Peyer's patch (tissue), 4 donors: ENCODE results near the gene GAS2L1. TPM values are rescaled to one million over a fixed set of nuclear protein-coding genes. Genes with fewer than 3 reads are reported as not detected.

ENCODE experiments used
- DNase-seq, 3 donors: peaks; one replicate each; pipeline ENCODE4 v3.0.0-alpha.2; 2017 to 2019
- H3K27ac ChIP-seq, 4 donors: fragments of 200-600 bp; sonication (generic); one replicate each; pipeline ENCODE4 v1.5.1; 2016 to 2019
- H3K27me3 ChIP-seq, 2 donors: fragments of 200-600 bp; sonication (generic); one replicate each; pipeline ENCODE4 v1.5.1; 2019
- H3K36me3 ChIP-seq, 3 donors: fragments of 200-600 bp; sonication (generic); one replicate each; pipeline ENCODE4 v1.5.1; 2016 to 2019
- H3K4me1 ChIP-seq, 4 donors: fragments of 200-600 bp; sonication (generic); one replicate each; pipeline ENCODE4 v1.5.1; 2016 to 2019
- H3K4me3 ChIP-seq, 4 donors: fragments of 200-600 bp; sonication (generic); 1 replicate in 3 of 4; 2 replicates in 1 of 4; pipeline ENCODE4 v1.5.1; 2016 to 2019; ENCODE audit warnings: mild to moderate bottlenecking in 1 of 4
- H3K9me3 ChIP-seq, 4 donors: fragments of 200-600 bp; sonication (generic); one replicate each; pipeline ENCODE4 v1.5.1; 2016 to 2019; ENCODE audit warnings: mild to moderate bottlenecking in 1 of 4
- CTCF ChIP-seq, 6 experiments: fragments of 450-650 bp in 4 of 6; fragments of 200-600 bp in 2 of 6; sonication (generic) in 1 of 6; IDR thresholded peaks; one replicate each; pipeline ENCODE4 v1.5.1; 2017 to 2019; ENCODE audit warnings: antibody characterized with exemption in 6 of 6, mild to moderate bottlenecking in 3 of 6, moderate library complexity in 1 of 6
- POLR2A ChIP-seq, 2 donors: fragments of 450-650 bp; IDR thresholded peaks; one replicate each; pipeline ENCODE4 v1.5.1; 2017; ENCODE audit warnings: antibody characterized with exemption in 2 of 2, mild to moderate bottlenecking in 2 of 2, moderate library complexity in 2 of 2
- total RNA-seq, 4 donors: library from RNA; depleted of rRNA; stranded (reverse); fragments of >200 nt; gene quantifications; one replicate each; pipeline ENCODE4 v1.1.0, GENCODE V29; 2016

Gene GAS2L1
- total RNA-seq, 4 donors from 2014 or later = 20.6 to 63.1 (median 35.6) TPM

GRCh38 chr22:29335656-29336055 is 29.2 kb downstream of the GAS2L1 start:
- peaks cover 0 to 93% (median 0%) of the 10 kb centered on the region in 3 donors for H3K36me3 ChIP-seq
- no peaks in the 10 kb centered on the region for H3K9me3 ChIP-seq
- TF ChIP-seq POLR2A (IDR thresholded peaks at IDR 0.05) = no peak
- no peak for TF ChIP-seq CTCF (IDR thresholded peaks at IDR 0.05)
- no peaks in the 10 kb centered on the region for H3K4me1 ChIP-seq
- no peak for DNase-seq
- H3K27me3 ChIP-seq = no peaks in the 10 kb centered on the region
- no peak overlapping the region for H3K27ac ChIP-seq
- H3K4me3 ChIP-seq = no peak overlapping the region

DNA sequence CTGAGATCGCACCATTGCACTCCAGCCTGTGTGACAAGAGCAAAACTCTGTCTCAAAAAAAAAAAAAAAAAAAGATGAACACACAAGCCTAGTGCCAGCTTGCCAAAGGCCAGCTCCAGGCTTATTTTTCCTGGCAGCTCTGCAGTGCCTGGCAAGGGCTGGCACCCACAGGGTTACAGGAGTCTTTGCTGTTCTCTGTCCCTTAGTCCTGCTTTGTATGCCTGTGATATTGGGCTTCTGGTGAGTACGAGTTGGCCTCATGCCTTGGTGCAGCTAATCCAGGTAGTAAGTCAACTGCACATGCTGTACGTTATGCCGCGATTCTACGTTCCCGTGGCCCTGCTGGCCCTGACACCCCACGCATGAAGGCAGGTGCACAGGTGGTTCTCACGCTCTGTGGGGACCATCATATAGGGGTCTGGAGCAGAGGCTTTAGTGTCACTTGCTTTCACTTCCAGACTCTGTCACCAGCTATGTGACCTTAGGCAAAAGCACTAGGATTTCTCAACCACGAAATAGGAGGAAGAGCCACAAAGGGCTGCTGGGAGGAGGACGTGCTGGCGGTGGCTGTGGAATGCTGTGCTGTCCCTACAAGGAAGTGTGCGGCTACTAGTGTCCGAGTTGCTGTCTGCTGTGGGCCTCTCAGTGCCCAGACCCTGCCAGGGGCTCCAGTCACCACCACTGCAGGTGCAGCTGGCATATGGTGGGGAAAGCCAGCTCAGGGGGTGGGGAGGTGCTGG is 30.5 kb downstream of the GAS2L1 start:
- Histone ChIP-seq H3K27me3 (no peaks in the 10 kb centered on the region), H3K36me3 (peaks cover 0 to 93% (median 0%) of the 10 kb centered on the region in 3 donors), H3K4me3 (no peak overlapping the region), H3K27ac (no peak overlapping the region), H3K4me1 (no peaks in the 10 kb centered on the region), H3K9me3 (no peaks in the 10 kb centered on the region)
- no peak for DNase-seq
- TF ChIP-seq POLR2A (IDR thresholded peaks at IDR 0.05) (no peak), CTCF (IDR thresholded peaks at IDR 0.05) (no peak)

- no peak overlapping the region for H3K4me3 ChIP-seq
- H3K4me1 ChIP-seq = no peaks in the 10 kb centered on the region
- no peak for DNase-seq
- H3K36me3 ChIP-seq = peaks cover 0 to 93% (median 0%) of the 10 kb centered on the region in 3 donors
- TF ChIP-seq CTCF (IDR thresholded peaks at IDR 0.05) = no peak
- TF ChIP-seq POLR2A (IDR thresholded peaks at IDR 0.05) = no peak
- no peaks in the 10 kb centered on the region for H3K9me3 ChIP-seq
- H3K27me3 ChIP-seq = no peaks in the 10 kb centered on the region
- H3K27ac ChIP-seq = no peak overlapping the region
These were observed 31.3 kb downstream of the GAS2L1 start for GRCh38 chr22:29337631-29338284.

DNA sequence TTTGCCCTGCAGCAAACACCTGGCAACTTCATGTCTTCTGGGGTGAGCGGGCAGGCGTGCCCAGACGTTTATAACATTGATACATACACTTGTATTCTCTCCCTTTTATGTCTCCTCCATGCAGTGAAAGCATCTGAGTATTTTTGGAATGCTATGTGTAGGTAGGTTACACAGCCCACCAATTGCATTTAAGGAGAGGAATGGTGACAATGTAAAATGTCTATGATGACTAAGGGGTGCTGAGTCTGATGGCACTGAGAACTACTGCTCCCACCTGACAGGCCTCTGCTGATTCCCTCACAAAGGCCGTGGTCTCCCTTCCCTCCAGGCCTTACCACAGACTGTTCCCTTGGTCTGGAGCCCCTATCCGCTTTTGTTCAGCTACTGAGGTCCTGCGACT is 31.9 kb downstream of the GAS2L1 start:
- no peak for TF ChIP-seq CTCF (IDR thresholded peaks at IDR 0.05)
- TF ChIP-seq POLR2A (IDR thresholded peaks at IDR 0.05) = no peak
- Histone ChIP-seq H3K9me3 (no peaks in the 10 kb centered on the region), H3K27ac (no peak overlapping the region), H3K27me3 (no peaks in the 10 kb centered on the region), H3K4me3 (no peak overlapping the region), H3K4me1 (no peaks in the 10 kb centered on the region), H3K36me3 (peaks cover 0 to 95% (median 0%) of the 10 kb centered on the region in 3 donors)
- DNase-seq = no peak

DNA sequence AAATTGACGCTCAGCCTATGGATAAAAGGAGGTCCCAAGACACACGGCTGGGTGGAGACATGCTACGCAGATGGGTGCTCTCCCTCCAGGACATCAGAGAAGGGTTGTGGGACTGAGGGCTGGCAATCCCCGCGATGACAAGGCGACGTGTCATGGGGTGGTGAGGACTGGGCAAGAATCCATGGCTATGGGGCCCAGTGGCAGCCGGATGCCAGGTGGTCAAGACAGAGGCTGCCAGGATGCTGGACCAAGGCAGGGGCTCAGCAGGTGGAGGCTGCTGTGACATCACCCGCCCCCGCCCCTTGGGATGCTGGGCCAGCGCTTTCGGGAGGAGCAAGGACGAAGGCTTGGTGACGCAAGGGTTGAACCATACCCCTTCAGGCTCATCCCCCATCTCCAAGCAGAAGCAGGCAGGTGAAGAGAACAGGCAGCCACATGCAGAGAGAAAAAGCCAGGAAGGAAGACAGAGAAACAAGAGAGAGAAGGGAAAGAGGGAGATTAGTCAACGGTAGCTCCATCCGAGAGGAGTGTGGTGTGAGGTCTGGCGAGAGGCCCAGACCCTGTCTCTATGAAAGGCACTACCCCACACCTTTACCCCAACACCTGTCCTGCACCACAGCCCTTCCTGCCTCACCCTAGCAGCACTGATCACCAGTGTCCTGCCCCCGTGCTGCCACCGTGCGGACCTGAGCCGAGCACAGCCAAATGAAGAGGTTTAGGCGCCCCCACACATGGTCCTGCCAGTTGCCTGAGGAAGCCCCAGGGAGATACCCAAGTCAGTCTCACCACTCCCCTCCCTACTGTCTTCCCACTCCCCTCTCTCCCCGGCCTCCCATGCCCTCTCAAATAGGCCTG is 33.2 kb downstream of the GAS2L1 start:
- peaks cover 0 to 93% (median 0%) of the 10 kb centered on the region in 3 donors for H3K36me3 ChIP-seq
- no peaks in the 10 kb centered on the region for H3K4me1 ChIP-seq
- H3K27me3 ChIP-seq = no peaks in the 10 kb centered on the region
- no peaks in the 10 kb centered on the region for H3K9me3 ChIP-seq
- TF ChIP-seq CTCF (IDR thresholded peaks at IDR 0.05) (no peak), POLR2A (IDR thresholded peaks at IDR 0.05) (no peak)
- no peak overlapping the region for H3K4me3 ChIP-seq
- DNase-seq = no peak
- H3K27ac ChIP-seq = no peak overlapping the region
